Keratinocyte (primary cell): Measurements from ENCODE around the gene GPRC5C.

Experiments used
- EZH2 ChIP-seq: IDR thresholded peaks from one replicate; pipeline ENCODE4 v1.6.1; 2012; ENCODE audit warnings: inconsistent platforms, mild to moderate bottlenecking, low read length, moderate library complexity
- TF ChIP-seq, protein P1 (sequence below), 3 experiments: IDR thresholded peaks in 1 of 3; conservative IDR thresholded peaks in 1 of 3; optimal IDR thresholded peaks in 1 of 3; 2 replicates in 2 of 3; 3 replicates in 1 of 3; pipeline versions ENCODE3 to v1.5.1; 2011; ENCODE audit warnings: low read length in 3 of 3, mild to moderate bottlenecking in 3 of 3, moderate library complexity in 2 of 3, control low read depth in 1 of 3, inconsistent platforms in 1 of 3; ENCODE audit not compliant: insufficient read depth in 2 of 3; ENCODE audit errors: extremely low read depth in 1 of 3

DNA sequence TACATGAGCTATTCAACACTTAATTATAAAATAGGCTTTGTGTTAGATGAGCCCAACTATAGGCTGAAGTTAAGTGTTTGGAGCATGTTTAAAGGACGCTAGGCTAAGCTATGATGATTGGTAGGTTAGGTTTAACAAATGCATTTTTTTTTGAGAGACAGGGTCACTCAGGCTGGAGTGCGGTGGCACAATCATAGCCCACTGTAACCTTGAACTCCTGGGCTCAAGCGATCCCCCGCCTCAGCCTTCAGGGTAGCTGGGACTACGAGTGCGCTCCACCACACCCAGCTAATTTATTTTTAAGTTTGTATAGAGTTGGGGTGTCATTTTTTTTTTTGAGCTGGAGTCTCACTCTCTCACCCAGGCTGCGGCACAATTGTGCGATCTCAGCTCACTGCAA is 19.3 kb upstream of the GPRC5C start:
- TF ChIP-seq, protein P1, sequence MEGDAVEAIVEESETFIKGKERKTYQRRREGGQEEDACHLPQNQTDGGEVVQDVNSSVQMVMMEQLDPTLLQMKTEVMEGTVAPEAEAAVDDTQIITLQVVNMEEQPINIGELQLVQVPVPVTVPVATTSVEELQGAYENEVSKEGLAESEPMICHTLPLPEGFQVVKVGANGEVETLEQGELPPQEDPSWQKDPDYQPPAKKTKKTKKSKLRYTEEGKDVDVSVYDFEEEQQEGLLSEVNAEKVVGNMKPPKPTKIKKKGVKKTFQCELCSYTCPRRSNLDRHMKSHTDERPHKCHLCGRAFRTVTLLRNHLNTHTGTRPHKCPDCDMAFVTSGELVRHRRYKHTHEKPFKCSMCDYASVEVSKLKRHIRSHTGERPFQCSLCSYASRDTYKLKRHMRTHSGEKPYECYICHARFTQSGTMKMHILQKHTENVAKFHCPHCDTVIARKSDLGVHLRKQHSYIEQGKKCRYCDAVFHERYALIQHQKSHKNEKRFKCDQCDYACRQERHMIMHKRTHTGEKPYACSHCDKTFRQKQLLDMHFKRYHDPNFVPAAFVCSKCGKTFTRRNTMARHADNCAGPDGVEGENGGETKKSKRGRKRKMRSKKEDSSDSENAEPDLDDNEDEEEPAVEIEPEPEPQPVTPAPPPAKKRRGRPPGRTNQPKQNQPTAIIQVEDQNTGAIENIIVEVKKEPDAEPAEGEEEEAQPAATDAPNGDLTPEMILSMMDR (optimal IDR thresholded peaks at IDR 0.05 in 1 of 3, IDR thresholded peaks at IDR 0.05 in 1 of 3, conservative IDR thresholded peaks at IDR 0.05 in 1 of 3; ENCODE audit: extremely low read depth in 1 of 3, insufficient read depth in 2 of 3, low read length in 3 of 3) = no peak
- TF ChIP-seq EZH2 = no peak
